Esophagus muscularis mucosa (tissue), 4 donors: ENCODE measurements around the gene ASIC1. TPM values are rescaled to one million over a fixed set of nuclear protein-coding genes. Genes with fewer than 3 reads are reported as not detected.

ENCODE experiments used
- DNase-seq: peaks from one replicate; pipeline ENCODE4 v3.0.0-alpha.2; 2017; ENCODE audit errors: extremely low spot score
- H3K27ac ChIP-seq, 4 donors: fragments of 200-600 bp; sonication (generic); replicated peaks in 1 of 4; 1 replicate in 3 of 4; 2 replicates in 1 of 4; pipeline ENCODE4 v1.5.1; 2016 to 2019; ENCODE audit warnings: mild to moderate bottlenecking in 1 of 4
- H3K27me3 ChIP-seq, 4 donors: fragments of 200-600 bp; sonication (generic); one replicate each; pipeline versions ENCODE4 v1.5.1 to v1.6.0; 2016 to 2019
- H3K36me3 ChIP-seq, 4 donors: fragments of 200-600 bp; sonication (generic); one replicate each; pipeline ENCODE4 v1.5.1; 2016 to 2019
- H3K4me1 ChIP-seq, 4 donors: fragments of 200-600 bp; sonication (generic); one replicate each; pipeline ENCODE4 v1.5.1; 2016 to 2019
- H3K4me3 ChIP-seq, 4 donors: fragments of 200-600 bp; sonication (generic); 1 replicate in 2 of 4; 2 replicates in 2 of 4; pipeline ENCODE4 v1.5.1; 2016 to 2019; ENCODE audit warnings: mild to moderate bottlenecking in 4 of 4, moderate library complexity in 1 of 4
- H3K9me3 ChIP-seq, 4 donors: fragments of 200-600 bp; sonication (generic); 1 replicate in 3 of 4; 2 replicates in 1 of 4; pipeline ENCODE4 v1.5.1; 2016 to 2019
- CTCF ChIP-seq, 3 experiments: fragments of 200-600 bp in 2 of 3; fragments of 450-650 bp in 1 of 3; sonication (generic) in 2 of 3; IDR thresholded peaks; one replicate each; pipeline ENCODE4 v1.5.1; 2017 to 2019; ENCODE audit warnings: antibody characterized with exemption in 3 of 3, mild to moderate bottlenecking in 2 of 3, moderate library complexity in 1 of 3
- EP300 ChIP-seq: sonication (generic); formaldehyde crosslinking; IDR thresholded peaks from one replicate; pipeline ENCODE4 v1.6.1; 2017; ENCODE audit warnings: antibody characterized with exemption
- POLR2A ChIP-seq: fragments of 450-650 bp; IDR thresholded peaks from one replicate; pipeline ENCODE4 v1.6.1; 2017; ENCODE audit warnings: antibody characterized with exemption, moderate library complexity, mild to moderate bottlenecking, low read depth
- POLR2AphosphoS5 ChIP-seq, 2 donors: sonication (generic); formaldehyde crosslinking; IDR thresholded peaks; one replicate each; pipeline ENCODE4 v1.6.1; 2017; ENCODE audit warnings: antibody characterized with exemption in 2 of 2
- WGBS: methylation state at CpG from one replicate; pipeline ENCODE4 v1.1.5; 2018; 5-methylcytosine and 5-hydroxymethylcytosine counted together
- intact Hi-C: fragments of 100-400 bp; cut with DNase I; formaldehyde crosslinking; loops from one replicate; pipeline ENCODE4 v1.15.1; 2023
- total RNA-seq, 4 donors: library from RNA; depleted of rRNA; stranded (reverse); fragments of >200 nt; gene quantifications; one replicate each; pipeline versions ENCODE4 v1.1.0 to v1.2.1, GENCODE V29; 2016

ASIC1 gene
- total RNA-seq, 4 donors from 2014 or later: 0.66 to 5.6 (median 2.9) TPM

DNA sequence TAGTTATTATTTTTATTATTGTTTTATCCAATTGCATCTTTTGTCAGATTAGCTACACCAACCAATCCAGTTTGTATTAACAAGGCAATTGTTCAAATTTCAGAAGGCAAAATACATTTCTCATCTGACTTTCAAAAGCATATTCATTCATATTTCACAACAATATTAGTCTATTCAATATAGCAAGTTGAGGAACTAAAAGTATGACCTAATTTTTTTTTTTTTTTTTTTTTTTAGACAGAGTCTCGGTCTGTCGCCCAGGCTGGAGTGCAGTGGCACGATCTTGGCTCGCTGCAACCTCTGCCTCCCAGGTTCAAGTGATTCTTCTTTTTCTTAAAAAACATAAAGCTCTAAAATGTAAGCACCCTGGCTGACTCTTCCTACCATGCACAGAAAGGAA, 71.9 kb downstream of the ASIC1 start:
- H3K36me3 ChIP-seq: peaks cover 29 to 89% (median 65%) of the 10 kb centered on the region in 4 donors
- no peaks in the 10 kb centered on the region for H3K9me3 ChIP-seq
- no peak overlapping the region for H3K27ac ChIP-seq
- H3K4me1 ChIP-seq: peaks cover 6 to 19% (median 12%) of the 10 kb centered on the region in 4 donors
- intact Hi-C loops: no loop called here
- no peaks in the 10 kb centered on the region for H3K27me3 ChIP-seq
- no peak overlapping the region for H3K4me3 ChIP-seq
- no peak for TF ChIP-seq POLR2AphosphoS5 (IDR thresholded peaks at IDR 0.05)
- no peak for TF ChIP-seq EP300
- DNase-seq: no peak
- WGBS: 81% methylated on average over 4 of the region's 4 CpGs

DNA sequence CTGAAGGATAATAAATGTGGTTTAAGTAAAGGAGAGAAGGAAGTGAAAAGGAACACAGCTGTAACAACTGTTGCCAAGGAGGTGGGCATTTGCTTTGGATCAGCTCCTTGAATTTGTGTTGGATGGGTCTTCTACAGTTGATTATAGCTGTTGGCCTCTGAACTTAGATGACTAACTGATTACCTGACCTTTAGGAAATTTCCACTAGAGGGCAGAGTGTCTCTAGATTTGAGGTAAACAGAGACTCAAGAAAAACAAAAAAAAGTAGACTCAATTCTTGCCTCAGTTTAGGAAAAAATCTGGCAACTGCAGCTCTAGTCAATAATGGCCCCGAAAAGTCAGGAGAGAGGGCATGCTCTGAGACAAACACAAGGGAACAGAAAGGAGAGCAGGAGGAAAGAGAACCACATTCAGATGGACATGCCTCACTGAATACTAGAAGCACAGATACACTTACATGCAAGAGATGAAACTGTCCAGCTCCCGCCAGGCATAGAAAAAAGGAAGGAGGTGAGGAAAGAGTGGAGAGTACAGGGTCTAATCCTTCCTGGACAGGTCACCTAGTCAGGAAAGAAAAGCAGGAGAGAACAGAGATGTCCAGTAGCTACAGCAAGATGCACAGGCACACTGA, 75.2 kb downstream of the ASIC1 start:
- intact Hi-C loops: loop anchor here (5.0 kb wide), 1 partner anchor 45 kb away; no protein-coding TSS in a partner anchor
- Histone ChIP-seq H3K4me3 (no peak overlapping the region), H3K27ac (peak overlapping the region in 1 of 4 donors; percentile 31), H3K9me3 (no peaks in the 10 kb centered on the region), H3K4me1 (peaks cover 3 to 30% (median 17%) of the 10 kb centered on the region in 4 donors), H3K27me3 (no peaks in the 10 kb centered on the region), H3K36me3 (peaks cover 33 to 96% (median 76%) of the 10 kb centered on the region in 4 donors)
- TF ChIP-seq POLR2AphosphoS5 (IDR thresholded peaks at IDR 0.05) (no peak), EP300 (no peak), POLR2A (no peak), CTCF (IDR thresholded peaks at IDR 0.05) (peak in 1 of 3 experiments; percentile 69)
- 96% methylated on average over 2 of the region's 2 CpGs for WGBS
- no peak for DNase-seq

Other genes with a start within 250 kb of the ASIC1 start
- gene NCKAP5L, start 229.2 kb upstream of the ASIC1 start, total RNA-seq: 10 to 100 TPM; 15.0 to 30.5 (median 23.0) TPM
- gene BCDIN3D, start 214.5 kb upstream of the ASIC1 start, total RNA-seq: 1 to 10 TPM; 2.2 to 6.2 (median 5.5) TPM
- 10 to 100 TPM in 1 of 4 donors, 1 to 10 TPM in 3; 4.1 to 10.3 (median 7.4) TPM for gene FAIM2, start 153.7 kb upstream of the ASIC1 start, total RNA-seq
- gene AQP2, start 106.9 kb upstream of the ASIC1 start, total RNA-seq: not detected
- gene AQP5, start 95.7 kb upstream of the ASIC1 start, total RNA-seq: under 1 TPM in 1 of 4 donors, not detected in 3; 0.83 TPM
- under 1 TPM in 1 of 4 donors, not detected in 3; 0.11 TPM for gene AQP6, start 84.6 kb upstream of the ASIC1 start, total RNA-seq
- gene RACGAP1, start 32.1 kb upstream of the ASIC1 start, total RNA-seq: 10 to 100 TPM; 10.5 to 13.3 (median 11.4) TPM
- 10 to 100 TPM; 20.3 to 72.4 (median 45.2) TPM for gene SMARCD1, start 27.7 kb downstream of the ASIC1 start, total RNA-seq
- 1 to 10 TPM in 1 of 4 donors, under 1 TPM in 3; 0.17 to 2.5 (median 0.60) TPM for gene GPD1, start 46.4 kb downstream of the ASIC1 start, total RNA-seq
- gene COX14, start 54.6 kb downstream of the ASIC1 start, total RNA-seq: 100 to 1,000 TPM in 1 of 4 donors, 10 to 100 TPM in 3; 52.8 to 105 (median 87.6) TPM
- 10 to 100 TPM; 23.0 to 33.6 (median 27.5) TPM for gene CERS5, start 109.8 kb downstream of the ASIC1 start, total RNA-seq
- gene LIMA1, start 225.9 kb downstream of the ASIC1 start, total RNA-seq: 10 to 100 TPM; 23.9 to 62.7 (median 37.2) TPM